H1 (cell line): ENCODE results near the gene MRPL45.

Source experiments
- EGR1 ChIP-seq: IDR thresholded peaks from 2 replicates; pipeline ENCODE4 v1.6.1; 2011; ENCODE audit warnings: low read depth, low read length, borderline replicate concordance
- EZH2 ChIP-seq: fragments of 200-600 bp; sonication (generic); IDR thresholded peaks from 2 replicates; pipeline ENCODE4 v1.7.1; 2012; ENCODE audit warnings: low read depth, mild to moderate bottlenecking, moderate library complexity, low read length, inconsistent platforms; ENCODE audit not compliant: severe bottlenecking
- KDM1A ChIP-seq: fragments of 200-600, 300-600 bp; sonication (generic); IDR thresholded peaks from 2 replicates; pipeline ENCODE4 v1.7.1; 2016; ENCODE audit warnings: mild to moderate bottlenecking, low read length, borderline replicate concordance
- POLR2AphosphoS5 ChIP-seq: IDR thresholded peaks from 2 replicates; pipeline ENCODE4 v1.6.1; 2011; ENCODE audit warnings: low read depth, low read length
- SP1 ChIP-seq: IDR thresholded peaks from 2 replicates; pipeline ENCODE4 v1.6.1; 2011; ENCODE audit warnings: low read depth, low read length
- SP4 ChIP-seq: IDR thresholded peaks from 2 replicates; pipeline ENCODE4 v1.6.1; 2012; ENCODE audit warnings: low read length, inconsistent platforms
- TEAD4 ChIP-seq: IDR thresholded peaks from 2 replicates; pipeline ENCODE4 v1.6.1; 2012; ENCODE audit warnings: low read depth, low read length, inconsistent platforms, mixed read lengths
- TF ChIP-seq, protein P1 (sequence below), 3 experiments: IDR thresholded peaks; 1 replicate in 2 of 3; 2 replicates in 1 of 3; pipeline versions ENCODE4 v1.5.1 to v1.6.1; 2011; ENCODE audit warnings: low read length in 3 of 3, mild to moderate bottlenecking in 3 of 3, inconsistent platforms in 2 of 3, low read depth in 1 of 3, moderate library complexity in 1 of 3; ENCODE audit not compliant: insufficient read depth in 1 of 3; ENCODE audit errors: control extremely low read depth in 1 of 3
- TF ChIP-seq, protein P2 (sequence below): IDR thresholded peaks from 2 replicates; pipeline ENCODE4 v1.6.1; 2012; ENCODE audit warnings: low read length, inconsistent platforms
- TF ChIP-seq, protein P3 (sequence below): IDR thresholded peaks from 2 replicates; pipeline ENCODE4 v1.6.1; 2011; ENCODE audit warnings: low read length, improper control_type of control experiment
- TF ChIP-seq, protein P4 (sequence below): IDR thresholded peaks from 2 replicates; pipeline ENCODE4 v1.6.1; 2012; ENCODE audit warnings: inconsistent platforms

DNA sequence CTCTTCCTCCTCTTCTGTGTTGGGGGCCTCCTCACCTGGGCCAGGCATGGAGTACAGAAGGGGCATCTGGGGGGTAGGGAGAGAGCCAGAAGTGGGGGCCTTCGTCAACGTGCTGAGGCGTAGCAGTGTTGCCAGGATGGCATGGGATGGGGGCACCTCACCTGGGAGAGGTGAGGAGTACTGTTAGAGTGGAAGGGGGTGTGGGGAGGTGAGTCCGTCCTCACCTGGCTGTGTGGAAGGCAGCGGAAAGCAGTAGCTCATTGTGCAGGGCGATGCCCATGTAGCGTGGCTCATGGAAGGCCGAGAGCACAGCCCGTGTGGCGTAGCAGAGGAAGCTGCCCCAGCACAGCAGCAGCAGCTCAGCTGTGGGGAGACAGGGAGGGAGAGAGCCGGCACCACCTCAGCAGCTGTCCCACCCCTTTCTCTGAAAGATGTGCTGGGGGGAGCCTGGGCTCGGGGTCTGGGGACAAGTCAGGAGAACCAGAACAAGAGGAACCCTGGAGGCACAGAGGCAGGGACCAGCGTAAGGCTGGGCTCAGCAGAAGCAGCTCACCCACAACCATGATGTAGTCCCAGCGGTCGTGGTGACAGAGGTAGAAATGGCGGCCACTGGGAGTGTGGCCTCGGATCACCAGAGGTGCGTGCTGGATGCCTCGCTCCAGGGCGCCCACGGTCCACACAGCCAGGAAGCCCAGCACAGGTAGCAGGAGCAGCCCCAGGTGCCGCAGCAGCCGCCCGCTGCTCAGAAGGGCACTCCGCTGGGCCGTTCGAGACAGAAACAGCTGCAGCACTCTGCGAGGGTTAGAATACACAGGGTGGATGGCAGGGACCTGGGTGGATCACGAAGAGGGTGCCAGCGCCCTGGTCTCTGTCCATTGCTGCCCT lies 37.8 kb downstream of the MRPL45 start:
- TF ChIP-seq, protein P1, sequence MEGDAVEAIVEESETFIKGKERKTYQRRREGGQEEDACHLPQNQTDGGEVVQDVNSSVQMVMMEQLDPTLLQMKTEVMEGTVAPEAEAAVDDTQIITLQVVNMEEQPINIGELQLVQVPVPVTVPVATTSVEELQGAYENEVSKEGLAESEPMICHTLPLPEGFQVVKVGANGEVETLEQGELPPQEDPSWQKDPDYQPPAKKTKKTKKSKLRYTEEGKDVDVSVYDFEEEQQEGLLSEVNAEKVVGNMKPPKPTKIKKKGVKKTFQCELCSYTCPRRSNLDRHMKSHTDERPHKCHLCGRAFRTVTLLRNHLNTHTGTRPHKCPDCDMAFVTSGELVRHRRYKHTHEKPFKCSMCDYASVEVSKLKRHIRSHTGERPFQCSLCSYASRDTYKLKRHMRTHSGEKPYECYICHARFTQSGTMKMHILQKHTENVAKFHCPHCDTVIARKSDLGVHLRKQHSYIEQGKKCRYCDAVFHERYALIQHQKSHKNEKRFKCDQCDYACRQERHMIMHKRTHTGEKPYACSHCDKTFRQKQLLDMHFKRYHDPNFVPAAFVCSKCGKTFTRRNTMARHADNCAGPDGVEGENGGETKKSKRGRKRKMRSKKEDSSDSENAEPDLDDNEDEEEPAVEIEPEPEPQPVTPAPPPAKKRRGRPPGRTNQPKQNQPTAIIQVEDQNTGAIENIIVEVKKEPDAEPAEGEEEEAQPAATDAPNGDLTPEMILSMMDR (IDR thresholded peaks at IDR 0.05; ENCODE audit: control extremely low read depth in 1 of 3, insufficient read depth in 1 of 3, low read depth in 1 of 3, low read length in 3 of 3): no peak
- TF ChIP-seq TEAD4 (no peak), KDM1A (no peak), SP1 (no peak), EZH2 (no peak), SP4 (no peak), EGR1 (no peak), POLR2AphosphoS5 (no peak)
- TF ChIP-seq, protein P2, sequence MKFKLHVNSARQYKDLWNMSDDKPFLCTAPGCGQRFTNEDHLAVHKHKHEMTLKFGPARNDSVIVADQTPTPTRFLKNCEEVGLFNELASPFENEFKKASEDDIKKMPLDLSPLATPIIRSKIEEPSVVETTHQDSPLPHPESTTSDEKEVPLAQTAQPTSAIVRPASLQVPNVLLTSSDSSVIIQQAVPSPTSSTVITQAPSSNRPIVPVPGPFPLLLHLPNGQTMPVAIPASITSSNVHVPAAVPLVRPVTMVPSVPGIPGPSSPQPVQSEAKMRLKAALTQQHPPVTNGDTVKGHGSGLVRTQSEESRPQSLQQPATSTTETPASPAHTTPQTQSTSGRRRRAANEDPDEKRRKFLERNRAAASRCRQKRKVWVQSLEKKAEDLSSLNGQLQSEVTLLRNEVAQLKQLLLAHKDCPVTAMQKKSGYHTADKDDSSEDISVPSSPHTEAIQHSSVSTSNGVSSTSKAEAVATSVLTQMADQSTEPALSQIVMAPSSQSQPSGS: no peak
- TF ChIP-seq, protein P3, sequence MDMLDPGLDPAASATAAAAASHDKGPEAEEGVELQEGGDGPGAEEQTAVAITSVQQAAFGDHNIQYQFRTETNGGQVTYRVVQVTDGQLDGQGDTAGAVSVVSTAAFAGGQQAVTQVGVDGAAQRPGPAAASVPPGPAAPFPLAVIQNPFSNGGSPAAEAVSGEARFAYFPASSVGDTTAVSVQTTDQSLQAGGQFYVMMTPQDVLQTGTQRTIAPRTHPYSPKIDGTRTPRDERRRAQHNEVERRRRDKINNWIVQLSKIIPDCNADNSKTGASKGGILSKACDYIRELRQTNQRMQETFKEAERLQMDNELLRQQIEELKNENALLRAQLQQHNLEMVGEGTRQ: no peak
- TF ChIP-seq, protein P4, sequence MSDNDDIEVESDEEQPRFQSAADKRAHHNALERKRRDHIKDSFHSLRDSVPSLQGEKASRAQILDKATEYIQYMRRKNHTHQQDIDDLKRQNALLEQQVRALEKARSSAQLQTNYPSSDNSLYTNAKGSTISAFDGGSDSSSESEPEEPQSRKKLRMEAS: no peak
